GM21381 (cell line): Measurements from ENCODE around the gene APEH.

Source experiments
- ATAC-seq: cut with Tn5 transposase; IDR thresholded peaks from one replicate; pipeline ENCODE4 v1.9.1; 2021; ENCODE audit warnings: mild to moderate bottlenecking, moderate library complexity; ENCODE audit not compliant: unreplicated experiment

The APEH gene

GRCh38 chr3:49673715-49674496, at the start of gene APEH:
APEH (plus strand) TSS chr3:49674351; CDS start chr3:49674402, 51 bp downstream.
- peak; percentile 73 for ATAC-seq

DNA sequence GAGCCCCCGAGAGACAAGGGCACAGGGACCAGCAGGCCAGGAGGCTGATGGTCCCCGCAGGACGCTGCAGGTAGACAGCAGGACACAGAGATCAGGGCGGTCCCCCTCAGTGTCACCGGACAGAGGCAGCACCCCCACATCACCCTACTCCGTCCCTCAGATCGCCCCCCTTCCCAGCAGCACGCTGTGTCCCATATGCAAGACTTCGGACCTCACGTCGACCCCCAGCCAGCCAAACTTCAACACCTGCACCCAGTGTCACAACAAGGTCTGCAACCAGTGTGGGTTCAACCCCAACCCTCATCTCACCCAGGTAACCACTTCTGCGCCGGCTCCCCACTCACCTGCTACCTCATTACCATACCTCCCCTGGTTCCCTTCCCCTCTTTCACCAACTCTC, 49.1 kb upstream of the APEH start:
- no peak for ATAC-seq

GRCh38 chr3:49626101-49626581, 48.0 kb upstream of the APEH start:
- ATAC-seq, result no peak

- ATAC-seq, result no peak
These were observed 47.4 kb upstream of the APEH start for GRCh38 chr3:49626796-49627195.

DNA sequence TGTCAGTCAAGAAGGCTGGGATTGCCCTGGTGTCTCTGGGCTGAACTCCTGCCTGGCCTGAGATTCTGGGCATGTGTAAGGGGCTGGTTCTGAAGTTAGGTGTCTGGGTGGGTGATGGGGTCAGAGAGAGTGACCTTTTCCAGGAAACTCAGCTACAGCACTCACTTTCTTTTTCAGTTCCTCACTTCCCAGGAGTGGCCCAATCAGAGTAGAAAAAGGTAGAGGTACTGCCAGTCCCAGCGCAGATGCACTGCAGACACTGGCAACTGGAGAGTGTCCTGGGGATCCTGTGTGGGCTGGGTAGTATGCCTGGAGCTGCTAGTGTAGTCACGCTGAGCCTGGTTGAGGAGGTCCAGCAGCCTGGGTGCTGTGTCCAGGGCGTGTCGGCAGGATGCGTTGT, 46.5 kb upstream of the APEH start:
- ATAC-seq, result no peak

GRCh38 chr3:49628249-49628648, 45.9 kb upstream of the APEH start:
- no peak for ATAC-seq

- ATAC-seq, result no peak
These were observed 44.7 kb upstream of the APEH start for GRCh38 chr3:49629451-49629850.

DNA sequence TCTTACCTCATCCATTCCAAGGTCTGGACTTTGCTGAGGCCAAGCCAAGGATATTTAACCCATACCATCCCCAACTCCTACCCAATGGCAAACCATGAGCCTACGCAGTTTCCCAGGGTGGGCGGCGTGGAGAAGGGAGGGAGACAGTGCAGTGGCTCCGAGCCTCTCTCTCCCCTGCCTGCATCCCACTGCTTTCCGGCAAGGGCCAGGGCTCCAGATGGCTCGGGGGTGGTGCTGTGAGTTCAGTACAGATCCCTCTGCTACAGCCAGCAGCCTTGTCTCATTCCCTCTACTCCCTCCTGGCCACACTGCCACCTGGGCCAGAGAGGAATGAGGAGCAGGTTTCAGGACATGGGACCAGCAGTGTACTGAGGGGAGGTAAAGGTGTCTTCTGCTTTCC, 44.3 kb upstream of the APEH start:
- no peak for ATAC-seq

DNA sequence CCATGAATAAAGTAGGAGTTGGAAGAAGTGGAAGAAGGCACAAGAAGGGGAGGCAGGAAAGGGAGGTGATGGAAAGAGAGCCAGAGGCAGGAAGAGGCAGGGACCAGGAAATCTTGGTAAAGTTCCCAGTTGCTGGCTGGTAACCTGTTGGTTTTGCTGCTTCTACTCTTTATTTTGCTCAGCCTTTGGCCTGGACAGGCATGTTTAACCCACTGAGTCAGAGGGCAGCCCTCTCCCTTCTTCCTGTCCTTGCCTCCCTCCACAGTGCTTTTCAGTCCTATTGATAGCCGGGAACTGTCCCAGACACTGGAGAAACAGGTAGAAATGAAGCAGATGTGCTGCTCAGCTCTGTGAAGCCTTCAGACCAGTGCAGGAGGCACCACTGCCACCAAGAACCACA, 43.4 kb upstream of the APEH start:
- ATAC-seq, result no peak

GRCh38 chr3:49634736-49635135, 39.4 kb upstream of the APEH start:
- no peak for ATAC-seq

DNA sequence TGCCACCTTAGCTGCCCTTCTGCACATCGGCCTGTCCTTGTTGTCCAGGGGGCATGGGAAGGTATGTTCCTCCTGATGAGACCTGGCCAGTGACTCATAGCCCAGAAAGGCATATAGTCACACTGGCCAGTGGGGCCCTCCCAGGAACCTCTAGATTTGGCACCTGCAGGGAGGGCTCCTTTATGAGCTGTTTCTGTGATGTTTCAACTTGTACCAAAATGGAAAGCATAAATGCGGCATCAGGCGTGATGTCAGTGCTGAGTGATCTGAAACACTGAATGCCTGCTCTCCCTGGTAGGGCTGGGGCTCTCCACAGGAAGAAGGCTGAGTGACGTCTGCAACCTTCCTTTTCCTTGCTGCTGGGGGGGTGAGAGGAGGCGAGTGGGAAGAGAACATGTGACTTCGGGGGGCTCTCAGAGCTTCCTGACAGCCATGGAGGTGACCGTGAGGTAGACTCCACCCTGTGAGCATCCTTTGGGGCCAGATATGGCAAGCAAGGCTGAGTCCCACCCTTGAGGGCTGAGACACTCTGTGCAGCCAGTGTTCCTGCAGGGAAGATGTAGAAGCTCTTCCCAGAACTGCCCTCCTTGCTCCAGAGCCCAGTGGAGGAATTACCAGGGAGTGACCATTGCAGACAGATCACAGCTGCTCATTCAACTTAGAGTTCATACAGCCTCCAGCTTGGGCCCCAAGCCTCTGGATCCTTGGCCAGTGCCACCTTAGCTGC, 37.1 kb upstream of the APEH start:
- no peak for ATAC-seq

GRCh38 chr3:49638445-49638844, 35.7 kb upstream of the APEH start:
- ATAC-seq, result no peak

GRCh38 chr3:49639551-49639950, 34.6 kb upstream of the APEH start:
- ATAC-seq, result no peak

- ATAC-seq, result no peak
These were observed 32.9 kb upstream of the APEH start for GRCh38 chr3:49641292-49641691.

- no peak for ATAC-seq
These were observed 32.0 kb upstream of the APEH start for GRCh38 chr3:49641921-49642707.

GRCh38 chr3:49642708-49643145, 31.4 kb upstream of the APEH start:
- ATAC-seq, result no peak

DNA sequence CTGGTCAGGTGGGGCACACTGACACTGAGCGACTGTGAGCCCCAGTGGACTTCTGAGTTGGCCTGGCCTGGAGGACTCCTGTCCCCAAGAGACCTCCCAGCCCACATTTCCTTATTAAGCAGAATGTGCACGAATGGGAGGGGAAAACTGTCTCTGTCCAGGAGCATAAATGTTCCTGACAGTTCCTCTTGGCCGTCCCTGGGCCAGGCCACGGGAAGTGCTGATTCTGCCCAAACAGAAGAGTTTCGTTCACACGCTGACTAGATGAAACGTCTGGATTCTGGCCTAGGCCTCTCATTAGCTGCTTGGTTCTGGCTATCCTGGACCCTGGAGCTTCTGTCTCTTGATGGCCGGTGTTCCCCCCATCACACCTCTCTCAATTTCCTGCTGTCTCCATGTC, 29.5 kb upstream of the APEH start:
- ATAC-seq, result no peak

- no peak for ATAC-seq
These were observed 27.9 kb upstream of the APEH start for GRCh38 chr3:49646236-49646635.

- ATAC-seq, result no peak
These were observed 26.4 kb upstream of the APEH start for GRCh38 chr3:49647741-49648140.

DNA sequence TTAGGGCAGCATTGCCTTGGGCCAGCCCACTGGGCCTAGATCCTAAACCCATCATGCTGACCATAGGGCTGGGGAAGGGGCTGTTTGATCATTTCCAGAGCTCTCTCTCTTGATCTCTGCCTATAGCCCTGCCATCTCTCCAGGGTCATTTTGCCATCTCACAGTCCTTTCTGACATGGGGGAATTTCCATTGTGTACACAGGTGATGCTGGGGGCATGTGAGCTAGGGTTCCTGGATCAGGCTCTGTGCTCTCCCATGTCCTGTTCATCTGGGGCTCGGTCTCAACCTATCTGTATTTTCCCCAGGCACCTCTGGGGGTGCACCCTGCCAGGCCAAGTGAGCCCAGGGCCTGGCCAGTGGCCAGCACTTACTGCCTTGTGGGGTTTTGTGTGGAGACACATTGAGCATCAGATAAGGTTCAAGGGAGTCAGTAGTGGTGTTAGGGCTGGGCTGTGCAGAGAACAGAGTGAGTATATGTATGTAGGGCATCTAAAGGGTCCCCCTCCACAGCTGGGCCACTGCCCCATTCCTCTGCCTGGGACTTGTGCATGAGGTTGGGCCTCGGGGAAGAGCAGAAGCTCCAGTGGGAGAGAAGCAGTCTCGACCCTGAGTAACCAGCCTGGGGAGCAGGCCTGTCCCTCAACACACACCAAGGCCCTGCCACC, 25.7 kb upstream of the APEH start:
- ATAC-seq, result no peak

- ATAC-seq, result no peak
These were observed 24.6 kb upstream of the APEH start for GRCh38 chr3:49649576-49649975.
